Activated naive CD8-positive, alpha-beta T cell treated with anti-CD3 and anti-CD28 coated beads, Interleukin-2, amount 10 ng/mL, durations not matched to agents 7 days and 5 days (primary cell): ENCODE data around the gene PPP1CA. TPM values are rescaled to one million over a fixed set of nuclear protein-coding genes. Genes with fewer than 3 reads are reported as not detected.
A peak's percentile ranks its signal among the peaks of the same experiment; 100 is the strongest.
"Not testable (repeated sequence)": the region's sequence is repeated elsewhere in the genome, so short reads cannot be mapped to it uniquely, and the experiment has no call there.

Source experiments
- ATAC-seq: fragments of 150-1000 bp; cut with Tn5 transposase; one replicate; pipeline ENCODE4 v1.10.0; 2021; ENCODE audit warnings: low read depth, moderate library complexity
- POLR2A ChIA-PET: fragments of 350-600 bp; sonication (Branson Sonifier 250); formaldehyde crosslinking; loops from one replicate; lab custom pipeline; 2021; ENCODE audit warnings: antibody characterized with exemption; lab: Charles Lee
- DNase-seq: peaks from one replicate; pipeline ENCODE4 v3.0.0; 2021
- H3K27ac Mint-ChIP-seq: one replicate; pipeline ENCODE4 v1.8.0; 2022; ENCODE audit warnings: mild to moderate bottlenecking, mixed read lengths
- H3K27me3 Mint-ChIP-seq: one replicate; pipeline ENCODE4 v1.8.0; 2022; ENCODE audit warnings: mild to moderate bottlenecking, moderate library complexity, mixed read lengths
- H3K36me3 Mint-ChIP-seq: one replicate; pipeline ENCODE4 v1.8.0; 2021; ENCODE audit warnings: mild to moderate bottlenecking, mixed read lengths
- H3K4me1 Mint-ChIP-seq: one replicate; pipeline ENCODE4 v1.8.0; 2021; ENCODE audit warnings: mixed read lengths
- H3K4me3 Mint-ChIP-seq: one replicate; pipeline ENCODE4 v1.8.0; 2022; ENCODE audit warnings: mild to moderate bottlenecking, moderate library complexity, mixed read lengths
- H3K9me3 Mint-ChIP-seq: one replicate; pipeline ENCODE4 v1.8.0; 2021; ENCODE audit warnings: mixed read lengths
- total RNA-seq, 2 experiments: library from RNA; stranded (reverse); gene quantifications; one replicate each; pipeline ENCODE4 v1.2.3, GENCODE V29; 2021

PPP1CA gene
- total RNA-seq, 2 experiments from 2014 or later = 290 to 311 TPM

- H3K36me3 Mint-ChIP-seq = peaks cover 47% of the 10 kb centered on the region
- not testable (repeated sequence) for H3K9me3 Mint-ChIP-seq, ATAC-seq, DNase-seq, H3K27me3 Mint-ChIP-seq
- H3K4me1 Mint-ChIP-seq = peaks cover 40% of the 10 kb centered on the region
- peak overlapping the region; percentile 95 for H3K27ac Mint-ChIP-seq
- peak overlapping the region; percentile 98 for H3K4me3 Mint-ChIP-seq
- POLR2A ChIA-PET = interaction anchor here (0.7 to 12.5 kb wide), 24 partner anchors 11 to 1788 kb away, joined by 3 to 491 read pairs (median 7); partner anchors contain the start of genes AIP, CARNS1, CDK2AP2 and PITPNM1
Observed at GRCh38 chr11:67402192-67402839, 658 bp upstream of the PPP1CA start.

- Mint-ChIP-seq H3K27me3 (no peaks in the 10 kb centered on the region), H3K27ac (peak overlapping the region; percentile 84), H3K4me1 (peaks cover 39% of the 10 kb centered on the region), H3K36me3 (peaks cover 41% of the 10 kb centered on the region), H3K4me3 (peak overlapping the region; percentile 93), H3K9me3 (no peaks in the 10 kb centered on the region)
- DNase-seq = no peak
- POLR2A ChIA-PET = interaction anchor here (0.8 to 12.5 kb wide), 24 partner anchors 8 to 1786 kb away, joined by 3 to 491 read pairs (median 7); partner anchors contain the start of genes AIP, CARNS1, CDK2AP2 and NUDT8
- ATAC-seq = no peak
Observed at GRCh38 chr11:67400942-67401494, 640 bp downstream of the PPP1CA start.

GRCh38 chr11:67400251-67400941 is 1.3 kb downstream of the PPP1CA start:
- H3K4me1 Mint-ChIP-seq = peaks cover 39% of the 10 kb centered on the region
- no peak for ATAC-seq
- peak overlapping the region; percentile 84 for H3K27ac Mint-ChIP-seq
- no peaks in the 10 kb centered on the region for H3K9me3 Mint-ChIP-seq
- DNase-seq = no peak
- H3K27me3 Mint-ChIP-seq = no peaks in the 10 kb centered on the region
- peaks cover 37% of the 10 kb centered on the region for H3K36me3 Mint-ChIP-seq
- peak overlapping the region; percentile 93 for H3K4me3 Mint-ChIP-seq
- POLR2A ChIA-PET = interaction anchor here (1.2 to 12.5 kb wide), 14 partner anchors 8 to 113 kb away, joined by 3 to 491 read pairs (median 22); partner anchors contain the start of genes AIP, CARNS1, PITPNM1 and POLD4

- ATAC-seq (no peak), DNase-seq (no peak)
- H3K4me1 Mint-ChIP-seq = peaks cover 35% of the 10 kb centered on the region
- no peaks in the 10 kb centered on the region for H3K27me3 Mint-ChIP-seq
- peak overlapping the region; percentile 93 for H3K4me3 Mint-ChIP-seq
- POLR2A ChIA-PET = interaction anchor here (0.6 to 12.5 kb wide), 8 partner anchors 9 to 86 kb away, joined by 3 to 491 read pairs (median 36); partner anchors contain the start of genes AIP, CARNS1, POLD4 and PTPRCAP
- H3K9me3 Mint-ChIP-seq = no peaks in the 10 kb centered on the region
- H3K36me3 Mint-ChIP-seq = peaks cover 28% of the 10 kb centered on the region
- H3K27ac Mint-ChIP-seq = peak overlapping the region; percentile 56
Observed at GRCh38 chr11:67398661-67399563, 2.7 kb downstream of the PPP1CA start.

GRCh38 chr11:67397986-67398660 is 3.5 kb downstream of the PPP1CA start:
- H3K27me3 Mint-ChIP-seq = no peaks in the 10 kb centered on the region
- H3K4me1 Mint-ChIP-seq = peaks cover 35% of the 10 kb centered on the region
- ATAC-seq (no peak), DNase-seq (no peak)
- POLR2A ChIA-PET = interaction anchor here (0.8 to 12.5 kb wide), 4 partner anchors 10 to 45 kb away, joined by 3 to 491 read pairs (median 24); partner anchors contain the start of genes POLD4, PTPRCAP and RPS6KB2
- H3K9me3 Mint-ChIP-seq = no peaks in the 10 kb centered on the region
- peaks cover 29% of the 10 kb centered on the region for H3K36me3 Mint-ChIP-seq
- peak overlapping the region; percentile 80 for H3K4me3 Mint-ChIP-seq
- peak overlapping the region; percentile 81 for H3K27ac Mint-ChIP-seq

- H3K27me3 Mint-ChIP-seq = no peaks in the 10 kb centered on the region
- peaks cover 29% of the 10 kb centered on the region for H3K36me3 Mint-ChIP-seq
- H3K4me1 Mint-ChIP-seq = peaks cover 38% of the 10 kb centered on the region
- H3K9me3 Mint-ChIP-seq = no peaks in the 10 kb centered on the region
- peak overlapping the region; percentile 81 for H3K27ac Mint-ChIP-seq
- ATAC-seq (no peak), DNase-seq (no peak)
- POLR2A ChIA-PET = interaction anchor here (0.8 to 12.5 kb wide), 6 partner anchors 11 to 88 kb away, joined by 3 to 491 read pairs (median 8); partner anchors contain the start of genes POLD4, PTPRCAP and RPS6KB2
- H3K4me3 Mint-ChIP-seq = peak overlapping the region; percentile 80
Observed at GRCh38 chr11:67397536-67397935, 4.1 kb downstream of the PPP1CA start.

GRCh38 chr11:67396587-67397389 is 4.9 kb downstream of the PPP1CA start:
- POLR2A ChIA-PET = interaction anchor here (0.6 to 12.5 kb wide), 14 partner anchors 8 to 109 kb away, joined by 3 to 491 read pairs (median 6); partner anchors contain the start of genes CLCF1, POLD4, PTPRCAP and RPS6KB2
- peaks cover 29% of the 10 kb centered on the region for H3K36me3 Mint-ChIP-seq

GRCh38 chr11:67396259-67396581 is 5.4 kb downstream of the PPP1CA start:
- peaks cover 44% of the 10 kb centered on the region for H3K4me1 Mint-ChIP-seq
- H3K4me3 Mint-ChIP-seq = peak overlapping the region; percentile 31
- peak overlapping the region; percentile 97 for H3K27ac Mint-ChIP-seq
- ATAC-seq (peak; percentile 0), DNase-seq (no peak)
- H3K9me3 Mint-ChIP-seq = no peaks in the 10 kb centered on the region
- POLR2A ChIA-PET = interaction anchor here (0.6 to 12.5 kb wide), 15 partner anchors 9 to 108 kb away, joined by 3 to 491 read pairs (median 5); partner anchors contain the start of genes CLCF1, POLD4, PTPRCAP and RPS6KB2
- H3K27me3 Mint-ChIP-seq = no peaks in the 10 kb centered on the region
- peaks cover 29% of the 10 kb centered on the region for H3K36me3 Mint-ChIP-seq

More at GRCh38 chr11:67396587-67397389, 4.9 kb downstream of the PPP1CA start:
- Mint-ChIP-seq H3K4me1 (peaks cover 42% of the 10 kb centered on the region), H3K27ac (peak overlapping the region; percentile 97), H3K4me3 (peak overlapping the region; percentile 80), H3K27me3 (no peaks in the 10 kb centered on the region), H3K9me3 (no peaks in the 10 kb centered on the region)
- peak; percentile 19 for ATAC-seq
- peak; percentile 56 for DNase-seq

- no peak for ATAC-seq
- Mint-ChIP-seq H3K4me1 (peaks cover 47% of the 10 kb centered on the region), H3K27me3 (no peaks in the 10 kb centered on the region), H3K9me3 (no peaks in the 10 kb centered on the region), H3K27ac (peak overlapping the region; percentile 97), H3K36me3 (peaks cover 28% of the 10 kb centered on the region), H3K4me3 (no peak overlapping the region)
- DNase-seq = no peak
- POLR2A ChIA-PET = interaction anchor here (0.8 to 12.5 kb wide), 13 partner anchors 8 to 108 kb away, joined by 3 to 491 read pairs (median 6); partner anchors contain the start of genes POLD4, PTPRCAP, RPS6KB2 and TBC1D10C
Observed at GRCh38 chr11:67395555-67396258, 6.0 kb downstream of the PPP1CA start.

GRCh38 chr11:67393990-67394389 is 7.7 kb downstream of the PPP1CA start:
- peak overlapping the region; percentile 17 for H3K27ac Mint-ChIP-seq
- no peak for ATAC-seq
- POLR2A ChIA-PET = interaction anchor here (0.7 to 12.5 kb wide), 7 partner anchors 9 to 111 kb away, joined by 3 to 491 read pairs (median 4); partner anchors contain the start of genes PITPNM1, PPP1CA, PTPRCAP and RPS6KB2
- H3K9me3 Mint-ChIP-seq = no peaks in the 10 kb centered on the region
- no peak for DNase-seq
- peak overlapping the region; percentile 16 for H3K4me3 Mint-ChIP-seq
- peaks cover 22% of the 10 kb centered on the region for H3K36me3 Mint-ChIP-seq
- H3K4me1 Mint-ChIP-seq = peaks cover 52% of the 10 kb centered on the region
- H3K27me3 Mint-ChIP-seq = no peaks in the 10 kb centered on the region
